CMK (cell line): ENCODE measurements around the gene POU2F1.
"Not testable (repeated sequence)": the region's sequence is repeated elsewhere in the genome, so short reads cannot be mapped to it uniquely, and the experiment has no call there.

ENCODE experiments used
- DNase-seq: peaks from one replicate; pipeline ENCODE4 v3.0.0-alpha.2; 2010; ENCODE audit warnings: low read depth

The POU2F1 gene

GRCh38 chr1:167205306-167206050 lies 15.2 kb upstream of the POU2F1 start:
- DNase-seq, result not testable (repeated sequence)

GRCh38 chr1:167206166-167206835 lies 14.4 kb upstream of the POU2F1 start:
- DNase-seq, result no peak

- DNase-seq, result no peak
Measured at GRCh38 chr1:167207940-167208623, 12.6 kb upstream of the POU2F1 start.

- no peak for DNase-seq
Measured at GRCh38 chr1:167208624-167208976, 12.1 kb upstream of the POU2F1 start.

- no peak for DNase-seq
Measured at GRCh38 chr1:167209044-167209443, 11.6 kb upstream of the POU2F1 start.

GRCh38 chr1:167210966-167211674 lies 9.6 kb upstream of the POU2F1 start:
- no peak for DNase-seq

GRCh38 chr1:167212025-167212424 lies 8.7 kb upstream of the POU2F1 start:
- no peak for DNase-seq

- no peak for DNase-seq
Measured at GRCh38 chr1:167216809-167217208, 3.9 kb upstream of the POU2F1 start.

- no peak for DNase-seq
Measured at GRCh38 chr1:167219194-167219593, 1.5 kb upstream of the POU2F1 start.

GRCh38 chr1:167219646-167220536 lies 795 bp upstream of the POU2F1 start:
- peak; percentile 85 for DNase-seq

- no peak for DNase-seq
Measured at GRCh38 chr1:167221126-167221737, 546 bp downstream of the POU2F1 start.

GRCh38 chr1:167221738-167222610 lies 1.3 kb downstream of the POU2F1 start:
- peak; percentile 44 for DNase-seq

GRCh38 chr1:167223144-167224103 lies 2.7 kb downstream of the POU2F1 start:
- no peak for DNase-seq

- not testable (repeated sequence) for DNase-seq
Measured at GRCh38 chr1:167224734-167225235, 4.1 kb downstream of the POU2F1 start.

GRCh38 chr1:167225920-167226319 lies 5.2 kb downstream of the POU2F1 start:
- no peak for DNase-seq

GRCh38 chr1:167227934-167228378 lies 7.3 kb downstream of the POU2F1 start:
- no peak for DNase-seq

- no peak for DNase-seq
Measured at GRCh38 chr1:167229719-167230385, 9.2 kb downstream of the POU2F1 start.

- DNase-seq, result no peak
Measured at GRCh38 chr1:167230437-167230836, 9.8 kb downstream of the POU2F1 start.
